IPS-NIHi7 (cell line): Measurements from ENCODE around the gene ZPR1.
"Not testable (repeated sequence)": the region's sequence is repeated elsewhere in the genome, so short reads cannot be mapped to it uniquely, and the experiment has no call there.

Experiments
- DNase-seq: peaks from one replicate; pipeline ENCODE4 v3.0.0; 2012; ENCODE audit warnings: mixed read lengths; ENCODE audit errors: extremely low spot score

Gene ZPR1

GRCh38 chr11:116787786-116788486, at the start of gene ZPR1:
Gene ZPR1 (minus strand): TSS chr11:116788023. CDS start chr11:116787990, 33 bp downstream.
- peak; percentile 86 for DNase-seq

GRCh38 chr11:116836632-116836991, 48.8 kb upstream of the ZPR1 start:
- DNase-seq: no peak

- DNase-seq: peak; percentile 92
Observed at GRCh38 chr11:116835791-116836631, 48.2 kb upstream of the ZPR1 start.

GRCh38 chr11:116835042-116835772, 47.4 kb upstream of the ZPR1 start:
- DNase-seq: no peak

GRCh38 chr11:116834535-116835041, 46.8 kb upstream of the ZPR1 start:
- DNase-seq: not testable (repeated sequence)

- no peak for DNase-seq
Observed at GRCh38 chr11:116833816-116834534, 46.2 kb upstream of the ZPR1 start.

GRCh38 chr11:116833491-116833815, 45.6 kb upstream of the ZPR1 start:
- no peak for DNase-seq

- no peak for DNase-seq
Observed at GRCh38 chr11:116832350-116833290, 44.8 kb upstream of the ZPR1 start.

- DNase-seq: no peak
Observed at GRCh38 chr11:116831790-116832349, 44.0 kb upstream of the ZPR1 start.

- DNase-seq: no peak
Observed at GRCh38 chr11:116830184-116830912, 42.5 kb upstream of the ZPR1 start.

GRCh38 chr11:116829525-116830183, 41.8 kb upstream of the ZPR1 start, which contains the start of gene APOC3:
Gene APOC3 (plus strand): TSS chr11:116829907. CDS start chr11:116830583, 676 bp downstream.
- DNase-seq: no peak

GRCh38 chr11:116828632-116829524, 41.1 kb upstream of the ZPR1 start:
- no peak for DNase-seq

GRCh38 chr11:116827461-116827860, 39.6 kb upstream of the ZPR1 start:
- no peak for DNase-seq

GRCh38 chr11:116826751-116827431, 39.1 kb upstream of the ZPR1 start:
- DNase-seq: no peak

- DNase-seq: no peak
Observed at GRCh38 chr11:116825854-116826750, 38.3 kb upstream of the ZPR1 start.

- DNase-seq: no peak
Observed at GRCh38 chr11:116825434-116825833, 37.6 kb upstream of the ZPR1 start.
